NB4 (cell line): ENCODE results near the gene GAN.

Experiments
- CTCF ChIP-seq: IDR thresholded peaks from one replicate; pipeline ENCODE4 v1.5.1; 2012; ENCODE audit warnings: low read depth, low read length
- MAX ChIP-seq: IDR thresholded peaks from 2 replicates; pipeline ENCODE4 v1.6.1; 2011; ENCODE audit warnings: low read depth, low read length
- POLR2A ChIP-seq: IDR thresholded peaks from 2 replicates; pipeline ENCODE4 v1.6.1; 2011; ENCODE audit warnings: mild to moderate bottlenecking; ENCODE audit not compliant: insufficient read length; ENCODE audit errors: extremely low read depth

GRCh38 chr16:81349608-81350305 lies 35.0 kb downstream of the GAN start:
- no peak for TF ChIP-seq CTCF
- no peak for TF ChIP-seq MAX
- no peak for TF ChIP-seq POLR2A
